Tibial artery (tissue), 4 donors: ENCODE data around the gene KCNE2.

Experiments used
- DNase-seq, 2 donors: peaks; one replicate each; pipeline ENCODE4 v3.0.0-alpha.2; 2019
- H3K27ac ChIP-seq, 2 donors: fragments of 200-600 bp; sonication (generic) in 1 of 2; 1 replicate in 1 of 2; 2 replicates in 1 of 2; pipeline ENCODE4 v1.5.1; 2018 to 2019; ENCODE audit warnings: mild to moderate bottlenecking in 1 of 2
- H3K27me3 ChIP-seq, 2 donors: fragments of 200-600 bp; sonication (generic) in 1 of 2; one replicate each; pipeline versions ENCODE4 v1.5.1 to v1.6.0; 2016 to 2019
- H3K36me3 ChIP-seq, 3 donors: fragments of 200-600 bp; sonication (generic) in 2 of 3; one replicate each; pipeline ENCODE4 v1.5.1; 2016 to 2019; ENCODE audit warnings: mild to moderate bottlenecking in 2 of 3
- H3K4me1 ChIP-seq, 4 donors: fragments of 200-600 bp; sonication (generic) in 2 of 4; 1 replicate in 3 of 4; 2 replicates in 1 of 4; pipeline ENCODE4 v1.5.1; 2016 to 2019
- H3K4me3 ChIP-seq, 2 donors: fragments of 200-600 bp; sonication (generic) in 1 of 2; 1 replicate in 1 of 2; 2 replicates in 1 of 2; pipeline ENCODE4 v1.5.1; 2018 to 2019; ENCODE audit warnings: mild to moderate bottlenecking in 2 of 2
- H3K9me3 ChIP-seq, 3 donors: fragments of 200-600 bp; sonication (generic) in 1 of 3; one replicate each; pipeline ENCODE4 v1.5.1; 2016 to 2019
- CTCF ChIP-seq, 2 experiments: fragments of 200-600 bp in 1 of 2; fragments of 450-650 bp in 1 of 2; IDR thresholded peaks; one replicate each; pipeline ENCODE4 v1.5.1; 2017 to 2019; ENCODE audit warnings: antibody characterized with exemption in 2 of 2, mild to moderate bottlenecking in 1 of 2, moderate library complexity in 1 of 2
- intact Hi-C: fragments of 100-400 bp; cut with DNase I; formaldehyde crosslinking; loops from one replicate; pipeline ENCODE4 v1.15.0; 2023; ENCODE audit warnings: low total_unique reads

KCNE2 gene, protein sequence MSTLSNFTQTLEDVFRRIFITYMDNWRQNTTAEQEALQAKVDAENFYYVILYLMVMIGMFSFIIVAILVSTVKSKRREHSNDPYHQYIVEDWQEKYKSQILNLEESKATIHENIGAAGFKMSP

GRCh38 chr21:34363733-34364132 is at the start of gene KCNE2:
KCNE2 (plus strand) TSS chr21:34364006; CDS start chr21:34370479, 6,473 bp downstream.
- Histone ChIP-seq H3K27ac (no peak within 1 kb of the TSS), H3K4me1 (peaks cover 0 to 4% (median 0%) of the 10 kb centered on the region in 4 donors), H3K9me3 (no peaks in the 10 kb centered on the region), H3K36me3 (no peaks in the 10 kb centered on the region), H3K27me3 (no peaks in the 10 kb centered on the region), H3K4me3 (no peak within 1 kb of the TSS)
- no peak for TF ChIP-seq CTCF (IDR thresholded peaks at IDR 0.05)
- DNase-seq, result no peak
- intact Hi-C loops, result no loop called here

GRCh38 chr21:34319585-34319984 is 44.2 kb upstream of the KCNE2 start:
- H3K27ac ChIP-seq, result no peak overlapping the region
- no peaks in the 10 kb centered on the region for H3K9me3 ChIP-seq
- DNase-seq, result no peak
- no peak overlapping the region for H3K4me3 ChIP-seq
- H3K36me3 ChIP-seq, result no peaks in the 10 kb centered on the region
- intact Hi-C loops, result no loop called here
- no peak for TF ChIP-seq CTCF (IDR thresholded peaks at IDR 0.05)
- no peaks in the 10 kb centered on the region for H3K27me3 ChIP-seq
- peaks cover 0 to 24% (median 6%) of the 10 kb centered on the region in 4 donors for H3K4me1 ChIP-seq

DNA sequence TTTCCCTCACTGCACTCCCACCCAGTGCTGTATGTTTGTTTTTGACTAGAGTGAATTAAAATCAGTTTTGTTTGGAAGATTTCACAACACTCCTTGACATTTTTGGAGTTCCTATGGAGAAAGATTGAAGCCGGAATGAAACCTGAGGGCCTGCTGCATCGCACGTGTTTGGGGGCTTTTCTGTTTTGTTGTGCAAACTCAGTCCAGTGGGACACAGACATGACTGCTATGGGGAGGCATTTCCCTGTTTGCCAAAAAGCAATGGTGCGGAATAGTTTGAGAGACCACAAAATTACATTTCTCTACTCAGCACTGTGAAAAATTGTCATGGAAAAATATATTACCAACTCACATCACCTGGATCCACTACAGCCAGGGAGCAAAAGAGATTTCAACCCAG is 43.8 kb upstream of the KCNE2 start:
- intact Hi-C loops, result no loop called here
- no peak overlapping the region for H3K27ac ChIP-seq
- no peak for TF ChIP-seq CTCF (IDR thresholded peaks at IDR 0.05)

GRCh38 chr21:34330055-34330454 is 33.8 kb upstream of the KCNE2 start:
- H3K27me3 ChIP-seq, result no peaks in the 10 kb centered on the region
- no peak for TF ChIP-seq CTCF (IDR thresholded peaks at IDR 0.05)
- DNase-seq, result no peak
- peaks cover 0 to 37% (median 11%) of the 10 kb centered on the region in 4 donors for H3K4me1 ChIP-seq
- peaks cover 0 to 4% (median 0%) of the 10 kb centered on the region in 3 donors for H3K36me3 ChIP-seq
- intact Hi-C loops, result loop anchor here (10.0 kb wide), 1 partner anchor 415 kb away; the partner anchor contains the start of gene ATP5PO
- no peak overlapping the region for H3K4me3 ChIP-seq
- H3K27ac ChIP-seq, result no peak overlapping the region
- H3K9me3 ChIP-seq, result no peaks in the 10 kb centered on the region

More for the DNA sequence above, 43.8 kb upstream of the KCNE2 start:
- DNase-seq, result no peak
- no peaks in the 10 kb centered on the region for H3K27me3 ChIP-seq
- no peak overlapping the region for H3K4me3 ChIP-seq
- peaks cover 0 to 24% (median 6%) of the 10 kb centered on the region in 4 donors for H3K4me1 ChIP-seq
- no peaks in the 10 kb centered on the region for H3K9me3 ChIP-seq
- H3K36me3 ChIP-seq, result no peaks in the 10 kb centered on the region

GRCh38 chr21:34331726-34332125 is 32.1 kb upstream of the KCNE2 start:
- intact Hi-C loops, result loop anchor here (10.0 kb wide), 1 partner anchor 417 kb away; the partner anchor contains the start of gene ATP5PO

More at GRCh38 chr21:34331726-34332125, 32.1 kb upstream of the KCNE2 start:
- TF ChIP-seq CTCF (IDR thresholded peaks at IDR 0.05), result no peak
- Histone ChIP-seq H3K36me3 (no peaks in the 10 kb centered on the region), H3K4me1 (peaks cover 0 to 53% (median 18%) of the 10 kb centered on the region in 4 donors), H3K9me3 (no peaks in the 10 kb centered on the region), H3K27me3 (no peaks in the 10 kb centered on the region), H3K4me3 (no peak overlapping the region), H3K27ac (peak overlapping the region; percentile 71 to 79)
- no peak for DNase-seq
